H9 (cell line): Measurements from ENCODE around the gene FKBP11. TPM values are rescaled to one million over a fixed set of nuclear protein-coding genes. Genes with fewer than 3 reads are reported as not detected.

Source experiments
- DNase-seq: peaks from one replicate; pipeline ENCODE4 v3.0.0-alpha.2; 2017
- H2AFZ ChIP-seq: one replicate; pipeline ENCODE4 v1.6.1; 2013; ENCODE audit warnings: mild to moderate bottlenecking, low read length, control low read depth, moderate library complexity
- H2AK5ac ChIP-seq: 2 replicates; pipeline ENCODE4 v1.6.1; 2013; ENCODE audit warnings: low read length, control low read depth, mixed read lengths; ENCODE audit not compliant: insufficient read length
- H2BK120ac ChIP-seq: one replicate; pipeline ENCODE4 v1.6.1; 2013; ENCODE audit warnings: low read depth, mild to moderate bottlenecking, low read length, control low read depth, inconsistent platforms; ENCODE audit not compliant: poor library complexity, severe bottlenecking
- H2BK12ac ChIP-seq: 2 replicates; pipeline ENCODE4 v1.6.1; 2013; ENCODE audit warnings: low read length, control low read depth, mixed read lengths, low read depth; ENCODE audit not compliant: insufficient read length
- H2BK15ac ChIP-seq: 2 replicates; pipeline ENCODE4 v1.6.1; 2013; ENCODE audit warnings: low read depth, low read length, control low read depth
- H2BK20ac ChIP-seq: one replicate; pipeline ENCODE4 v1.6.1; 2013; ENCODE audit warnings: low read depth, mild to moderate bottlenecking, low read length, control low read depth, inconsistent platforms; ENCODE audit not compliant: poor library complexity, severe bottlenecking
- H2BK5ac ChIP-seq: 2 replicates; pipeline ENCODE4 v1.6.1; 2013; ENCODE audit warnings: low read length, control low read depth, mixed read lengths; ENCODE audit not compliant: insufficient read length
- H3K14ac ChIP-seq: 2 replicates; pipeline ENCODE4 v1.6.1; 2013; ENCODE audit warnings: low read length, control low read depth; ENCODE audit not compliant: insufficient read depth
- H3K18ac ChIP-seq: 2 replicates; pipeline ENCODE4 v1.6.1; 2013; ENCODE audit warnings: low read depth, mild to moderate bottlenecking, mixed read lengths, low read length, control low read depth; ENCODE audit not compliant: insufficient read length
- H3K23ac ChIP-seq: 2 replicates; pipeline ENCODE4 v1.6.1; 2013; ENCODE audit warnings: low read length, control low read depth, mixed read lengths, low read depth; ENCODE audit not compliant: insufficient read length
- H3K23me2 ChIP-seq: 2 replicates; pipeline ENCODE4 v1.6.1; 2013; ENCODE audit warnings: low read depth, mild to moderate bottlenecking, mixed read lengths, low read length, control low read depth; ENCODE audit not compliant: insufficient read length, poor library complexity, severe bottlenecking
- H3K27ac ChIP-seq: 2 replicates; pipeline ENCODE4 v1.5.1; 2013; ENCODE audit warnings: low read length, control low read depth, mixed read lengths, low read depth; ENCODE audit not compliant: insufficient read length
- H3K27me3 ChIP-seq: 2 replicates; pipeline ENCODE4 v1.6.1; 2013; ENCODE audit warnings: low read length, control low read depth, inconsistent platforms; ENCODE audit not compliant: insufficient read depth
- H3K4ac ChIP-seq: 2 replicates; pipeline ENCODE4 v1.6.1; 2013; ENCODE audit warnings: low read depth, mild to moderate bottlenecking, control low read depth, inconsistent platforms, low read length, moderate library complexity
- H3K4me1 ChIP-seq: 2 replicates; pipeline ENCODE4 v1.6.1; 2013; ENCODE audit warnings: low read length, control low read depth, inconsistent platforms; ENCODE audit not compliant: insufficient read depth
- H3K4me2 ChIP-seq: 2 replicates; pipeline ENCODE4 v1.6.1; 2013; ENCODE audit warnings: low read length, control low read depth, mixed read lengths; ENCODE audit not compliant: insufficient read length, insufficient read depth
- H3K56ac ChIP-seq: 2 replicates; pipeline ENCODE4 v1.6.1; 2013; ENCODE audit warnings: low read depth, mild to moderate bottlenecking, mixed read lengths, low read length, control low read depth; ENCODE audit not compliant: insufficient read length
- H3K79me1 ChIP-seq: 2 replicates; pipeline ENCODE4 v1.6.1; 2013; ENCODE audit warnings: low read depth, mild to moderate bottlenecking, moderate library complexity, low read length, control low read depth, inconsistent platforms; ENCODE audit not compliant: insufficient read depth, poor library complexity, severe bottlenecking
- H3K79me2 ChIP-seq: 2 replicates; pipeline ENCODE4 v1.6.1; 2013; ENCODE audit warnings: low read length, control low read depth, inconsistent platforms; ENCODE audit not compliant: insufficient read depth
- H3K9ac ChIP-seq: 2 replicates; pipeline ENCODE4 v1.6.1; 2013; ENCODE audit warnings: low read length, control low read depth, mixed read lengths; ENCODE audit not compliant: insufficient read length; ENCODE audit errors: extremely low read depth
- H3K9me3 ChIP-seq: one replicate; pipeline ENCODE4 v1.6.1; 2013; ENCODE audit warnings: low read depth, low read length, inconsistent platforms; ENCODE audit not compliant: control insufficient read depth
- H3T11ph ChIP-seq: one replicate; pipeline ENCODE4 v1.6.1; 2013; ENCODE audit warnings: mild to moderate bottlenecking, low read length, control low read depth, inconsistent platforms
- H4K20me1 ChIP-seq: one replicate; pipeline ENCODE4 v1.6.1; 2013; ENCODE audit not compliant: control insufficient read depth, insufficient read length, insufficient read depth
- H4K5ac ChIP-seq: 2 replicates; pipeline ENCODE4 v1.6.1; 2013; ENCODE audit warnings: low read depth, mild to moderate bottlenecking, mixed read lengths, low read length, control low read depth; ENCODE audit not compliant: insufficient read length
- H4K8ac ChIP-seq: replicated peaks from 2 replicates; pipeline ENCODE4 v1.6.1; 2013; ENCODE audit warnings: low read length, control low read depth, mixed read lengths, low read depth; ENCODE audit not compliant: insufficient read length
- H4K91ac ChIP-seq: 2 replicates; pipeline ENCODE4 v1.6.1; 2013; ENCODE audit warnings: low read depth, mild to moderate bottlenecking, moderate library complexity, mixed read lengths, low read length, control low read depth; ENCODE audit not compliant: insufficient read length
- H3K27ac Mint-ChIP-seq, 3 experiments: 2 replicates in 2 of 3; 3 replicates in 1 of 3; pipeline ENCODE4 v1.8.0; 2020 to 2021; ENCODE audit warnings: mixed read lengths in 3 of 3, mild to moderate bottlenecking in 1 of 3, moderate library complexity in 1 of 3
- H3K27me3 Mint-ChIP-seq: 2 replicates; pipeline ENCODE4 v1.8.0; 2021; ENCODE audit warnings: low read depth, mild to moderate bottlenecking, moderate library complexity, mixed read lengths
- H3K36me3 Mint-ChIP-seq, 3 experiments: 2 replicates in 2 of 3; 3 replicates in 1 of 3; pipeline ENCODE4 v1.8.0; 2020 to 2021; ENCODE audit warnings: low read depth in 3 of 3, mixed read lengths in 3 of 3; ENCODE audit not compliant: insufficient read depth in 1 of 3
- H3K4me1 Mint-ChIP-seq, 2 experiments: 2 replicates each; pipeline ENCODE4 v1.8.0; 2020; ENCODE audit warnings: mixed read lengths in 2 of 2
- H3K4me3 Mint-ChIP-seq, 2 experiments: 2 replicates in 1 of 2; 3 replicates in 1 of 2; pipeline ENCODE4 v1.8.0; 2020 to 2021; ENCODE audit warnings: mild to moderate bottlenecking in 2 of 2, mixed read lengths in 2 of 2, moderate library complexity in 1 of 2
- H3K9me3 Mint-ChIP-seq, 2 experiments: 2 replicates in 1 of 2; 3 replicates in 1 of 2; pipeline ENCODE4 v1.8.0; 2020; ENCODE audit warnings: mild to moderate bottlenecking in 2 of 2, mixed read lengths in 2 of 2, moderate library complexity in 1 of 2
- CTCF ChIP-seq: fragments of 200-600 bp; sonication (generic); conservative IDR thresholded peaks from 3 replicates; pipeline ENCODE4 v1.8.0; 2021; ENCODE audit warnings: antibody characterized with exemption, mild to moderate bottlenecking
- WGBS: extraction: QIAGEN DNeasy Blood & Tissue Kit; methylation state at CpG from one replicate; pipeline ENCODE4 v1.1.7; 2013; ENCODE audit warnings: missing lambda C conversion rate, low lambda C conversion rate, mixed read lengths; ENCODE audit not compliant: insufficient read length; ENCODE audit errors: extremely low coverage; 5-methylcytosine and 5-hydroxymethylcytosine counted together
- total RNA-seq: library from RNA; stranded (reverse); gene quantifications from 2 replicates; pipeline ENCODE4 v1.2.1, GENCODE V29; 2021

FKBP11 gene
- total RNA-seq, 1 experiment from 2014 or later, result 40.8 TPM

GRCh38 chr12:48938805-48939204, 13.5 kb upstream of the FKBP11 start:
- no peak for DNase-seq
- Mint-ChIP-seq H3K36me3 (peaks cover 23 to 80% (median 68%) of the 10 kb centered on the region in 3 experiments), H3K4me1 (peaks cover 0 to 2% of the 10 kb centered on the region in 2 experiments; a peak in 2 of 4 replicates), H3K9me3 (no peaks in the 10 kb centered on the region), H3K27ac (no peak overlapping the region), H3K27me3 (no peaks in the 10 kb centered on the region), H3K4me3 (no peak overlapping the region)
- TF ChIP-seq CTCF, result no peak
- no peaks in the 10 kb centered on the region for H3K23me2 ChIP-seq
- no peak overlapping the region for H4K8ac ChIP-seq
- no peak overlapping the region for H2BK15ac ChIP-seq
- no peak overlapping the region for H3T11ph ChIP-seq
- H2BK20ac ChIP-seq, result no peak overlapping the region
- H3K4me2 ChIP-seq, result no peak overlapping the region
- H3K27me3 ChIP-seq, result no peaks in the 10 kb centered on the region
- H2BK12ac ChIP-seq, result no peak overlapping the region
- no peak overlapping the region for H3K56ac ChIP-seq
- no peaks in the 10 kb centered on the region for H3K4me1 ChIP-seq
- H2AK5ac ChIP-seq, result no peak overlapping the region
- no peak overlapping the region for H4K91ac ChIP-seq
- no peak overlapping the region for H2BK5ac ChIP-seq
- no peak overlapping the region for H2BK120ac ChIP-seq
- H3K79me1 ChIP-seq, result peaks cover 14% of the 10 kb centered on the region
- H4K5ac ChIP-seq, result no peak overlapping the region
- no peaks in the 10 kb centered on the region for H3K9me3 ChIP-seq
- H3K79me2 ChIP-seq, result peaks cover 9% of the 10 kb centered on the region; the same call in 1 of the 2 replicates
- no peak overlapping the region for H2AFZ ChIP-seq
- no peaks in the 10 kb centered on the region for H4K20me1 ChIP-seq
- H3K4ac ChIP-seq, result no peak overlapping the region
- H3K9ac ChIP-seq, result no peak overlapping the region
- WGBS, result no CpG with 5 or more reads among the region's 7 CpGs
- no peak overlapping the region for H3K27ac ChIP-seq
- no peak overlapping the region for H3K14ac ChIP-seq
- H3K23ac ChIP-seq, result no peak overlapping the region
- H3K18ac ChIP-seq, result no peak overlapping the region
